Stimulated activated CD8-positive, alpha-beta memory T cell treated with anti-CD3 and anti-CD28 coated beads, Interleukin-7, amount 100 ng/mL, for 48 hours (primary cell): Measurements from ENCODE around the gene FGF18.
A peak's percentile ranks its signal among the peaks of the same experiment; 100 is the strongest.
"Not testable (repeated sequence)": the region's sequence is repeated elsewhere in the genome, so short reads cannot be mapped to it uniquely, and the experiment has no call there.

Experiments used
- DNase-seq, 2 donors: peaks; one replicate each; pipeline ENCODE4 v3.0.0-alpha.2; 2020; ENCODE audit warnings: low read depth in 1 of 2; ENCODE audit errors: extremely low read depth in 1 of 2

FGF18 gene

GRCh38 chr5:171398660-171399059 lies 20.8 kb upstream of the FGF18 start:
- DNase-seq = not testable (repeated sequence)

- DNase-seq = no peak
Observed at GRCh38 chr5:171400169-171400568, 19.3 kb upstream of the FGF18 start.

- no peak for DNase-seq
Observed at GRCh38 chr5:171401167-171401947, 18.1 kb upstream of the FGF18 start.

- not testable (repeated sequence) for DNase-seq
Observed at GRCh38 chr5:171402751-171403150, 16.7 kb upstream of the FGF18 start.

GRCh38 chr5:171405615-171406014 lies 13.8 kb upstream of the FGF18 start:
- DNase-seq = no peak

- no peak for DNase-seq
Observed at GRCh38 chr5:171407234-171407633, 12.2 kb upstream of the FGF18 start.

DNA sequence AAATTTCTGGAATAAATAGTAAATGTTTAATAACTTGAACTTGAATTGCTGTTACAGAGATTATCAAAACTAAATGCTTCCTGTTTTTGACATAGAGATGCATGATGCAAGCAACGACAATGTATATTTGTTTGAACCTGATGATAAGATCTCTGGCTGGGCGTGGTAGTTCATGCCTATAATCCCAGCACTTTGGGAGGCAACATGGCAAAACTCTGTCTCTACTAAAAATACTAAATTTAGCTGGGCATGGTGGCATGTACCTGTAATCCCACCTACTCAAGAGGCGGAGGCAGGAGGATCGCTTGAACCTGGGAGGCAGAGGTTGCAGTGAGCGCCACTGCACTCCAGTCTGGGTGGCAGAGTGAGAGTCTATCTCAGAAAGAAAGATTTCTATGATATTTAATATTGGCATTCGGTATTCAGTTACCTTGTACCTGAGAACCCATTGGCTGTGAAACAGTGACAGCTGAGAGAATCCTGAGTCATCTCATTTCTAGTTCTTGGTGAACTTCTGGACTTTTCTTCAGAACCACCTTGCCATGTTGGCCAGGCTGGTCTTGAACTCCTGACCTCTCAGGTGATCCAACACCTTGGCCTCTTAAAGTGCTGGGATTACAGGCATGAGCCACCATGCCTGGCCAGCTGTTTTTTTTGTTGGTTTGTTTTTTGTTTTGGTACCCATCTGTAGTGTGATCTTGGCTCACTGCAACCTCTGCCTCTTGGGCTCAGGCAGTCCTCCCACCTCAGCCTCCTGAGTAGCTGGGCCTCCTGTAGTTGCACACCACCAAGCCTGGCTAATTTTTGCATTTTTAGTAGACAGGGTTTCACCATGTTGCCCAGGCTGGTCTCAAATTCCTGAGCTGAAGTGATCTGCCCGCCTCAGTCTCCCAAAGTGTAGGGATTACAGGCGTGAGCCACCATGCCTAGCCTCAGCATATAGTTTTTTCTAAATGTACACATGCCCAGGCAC lies 10.0 kb upstream of the FGF18 start:
- no peak for DNase-seq

DNA sequence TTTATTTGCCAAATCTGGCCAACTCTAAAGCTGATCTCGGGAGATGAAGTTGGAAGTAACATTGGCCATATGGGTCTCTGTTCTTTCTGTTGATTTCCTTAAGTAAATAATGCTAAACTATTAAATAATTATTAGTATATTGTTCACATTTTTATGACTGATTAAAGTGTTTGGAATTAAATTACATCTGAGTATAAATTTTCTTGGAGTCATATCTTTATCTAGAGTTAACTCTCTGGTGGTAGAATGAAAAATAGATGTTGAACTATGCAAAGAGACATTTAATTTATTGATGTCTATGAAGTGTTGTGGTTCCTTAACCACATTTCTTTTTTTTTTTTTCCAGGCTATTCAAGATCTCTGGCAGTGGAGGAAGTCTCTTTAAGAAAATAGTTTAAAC lies 9.3 kb upstream of the FGF18 start:
- DNase-seq = no peak

DNA sequence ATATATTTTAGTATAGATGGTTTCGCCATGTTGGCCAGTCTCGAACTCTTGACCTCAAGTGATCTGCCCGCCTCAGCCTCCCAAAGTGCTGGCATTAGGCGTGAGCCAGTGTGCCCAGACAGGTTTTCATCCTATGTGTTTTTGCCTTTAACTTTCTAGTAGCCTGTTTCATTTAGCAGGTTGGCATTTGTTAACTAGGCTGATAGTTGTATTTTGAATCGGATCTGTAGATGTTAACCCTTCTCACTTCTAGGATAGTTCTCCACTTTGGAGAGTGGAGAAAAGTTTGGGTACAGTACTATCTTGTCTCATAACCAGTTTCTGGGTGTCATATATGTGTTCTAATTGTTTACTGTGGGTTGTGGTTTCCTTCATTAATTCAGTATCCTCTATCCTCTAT lies 7.3 kb upstream of the FGF18 start:
- DNase-seq = no peak

DNA sequence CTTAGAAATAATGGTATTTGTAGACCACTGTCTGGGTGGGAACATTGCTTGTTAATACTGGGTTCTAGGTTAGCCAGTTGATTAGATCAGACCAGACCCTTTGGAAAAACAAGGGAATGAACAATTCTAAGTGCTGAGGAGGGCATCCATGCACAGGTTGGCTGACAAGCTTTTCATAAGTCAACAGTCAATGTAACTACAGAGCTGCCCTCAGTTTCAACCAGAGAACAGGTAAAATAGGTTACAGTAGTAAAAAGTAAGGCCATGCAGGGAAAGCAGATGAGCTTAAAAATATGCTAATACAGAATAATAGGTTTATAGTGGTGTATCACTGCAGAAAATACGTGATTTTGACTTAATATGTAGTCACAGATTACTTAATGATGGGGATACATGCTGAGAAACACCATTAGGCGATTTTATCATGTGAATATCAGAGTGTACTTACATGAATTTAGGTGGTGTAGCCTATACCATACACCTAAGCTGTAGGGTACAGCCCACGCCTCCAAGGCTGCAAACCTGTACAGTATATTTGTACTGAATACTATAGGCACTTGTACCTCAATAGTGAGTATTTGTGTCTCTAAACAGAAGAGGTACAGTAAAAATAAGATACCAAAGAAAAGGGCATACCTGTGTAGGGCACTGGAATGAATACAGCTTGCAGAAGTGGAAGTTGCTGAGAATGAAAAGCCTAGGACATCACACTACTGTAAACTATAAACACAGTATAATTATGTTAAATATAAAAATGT lies 6.1 kb upstream of the FGF18 start:
- no peak for DNase-seq

DNA sequence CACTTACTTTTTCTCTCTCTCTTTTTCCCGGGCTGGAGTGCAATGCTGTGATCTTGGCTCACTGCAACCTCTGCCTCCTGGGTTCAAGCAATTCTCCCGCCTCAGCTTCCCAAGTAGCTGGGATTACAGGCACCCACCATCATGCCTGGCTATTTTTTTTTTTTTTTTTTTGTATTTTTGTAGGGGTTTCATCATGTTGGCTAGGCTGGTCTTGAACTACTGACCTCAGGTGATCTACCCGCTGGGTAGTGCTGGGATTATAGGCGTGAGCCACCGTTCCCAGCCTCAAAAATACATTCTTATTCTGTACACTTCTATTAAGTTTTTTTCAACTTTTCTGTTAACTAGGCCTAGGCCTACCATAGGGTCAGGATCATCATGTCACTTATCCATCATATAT lies 5.5 kb upstream of the FGF18 start:
- not testable (repeated sequence) for DNase-seq

GRCh38 chr5:171415115-171415730 lies 4.2 kb upstream of the FGF18 start:
- no peak for DNase-seq

DNA sequence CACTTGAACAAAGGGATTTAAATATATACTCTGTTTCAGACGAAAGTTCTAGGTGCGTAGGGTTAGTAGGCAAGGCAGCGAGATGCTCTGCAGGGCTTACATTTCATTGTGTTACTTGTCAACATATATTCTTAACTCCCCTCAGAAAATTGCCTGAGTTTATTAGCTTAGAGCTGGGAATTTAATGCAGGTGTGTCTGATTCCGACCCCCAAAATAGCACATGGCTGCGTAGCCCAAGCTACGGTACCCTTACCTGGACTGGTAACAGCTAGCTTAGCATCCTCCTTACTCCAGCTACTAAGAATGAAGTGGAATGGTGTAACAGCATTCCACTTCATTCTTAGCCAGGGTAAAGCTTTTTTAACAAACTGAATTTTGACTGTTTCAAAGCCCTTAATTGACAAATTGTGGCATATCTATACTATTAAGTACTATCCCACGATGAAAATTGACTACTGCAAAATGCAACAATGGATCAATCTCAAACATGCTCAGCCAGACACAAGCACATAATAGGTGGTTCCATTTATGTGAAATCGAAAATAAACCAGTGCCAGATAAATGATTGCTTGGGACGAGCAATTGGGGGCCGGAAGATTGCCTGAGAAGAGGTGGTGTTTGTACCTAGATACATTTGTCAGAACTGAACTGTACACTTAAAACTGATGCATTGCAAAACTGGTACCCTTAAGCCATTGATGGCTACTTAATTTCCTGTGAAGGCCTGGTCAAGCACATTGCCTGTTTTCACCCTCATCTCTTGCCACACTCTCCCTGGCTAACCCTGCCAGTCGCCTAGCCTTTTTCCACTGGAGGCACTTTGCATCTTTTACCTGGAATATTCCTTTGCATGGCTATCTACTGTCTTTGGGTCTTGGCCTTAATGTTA lies 3.0 kb upstream of the FGF18 start:
- no peak for DNase-seq

DNA sequence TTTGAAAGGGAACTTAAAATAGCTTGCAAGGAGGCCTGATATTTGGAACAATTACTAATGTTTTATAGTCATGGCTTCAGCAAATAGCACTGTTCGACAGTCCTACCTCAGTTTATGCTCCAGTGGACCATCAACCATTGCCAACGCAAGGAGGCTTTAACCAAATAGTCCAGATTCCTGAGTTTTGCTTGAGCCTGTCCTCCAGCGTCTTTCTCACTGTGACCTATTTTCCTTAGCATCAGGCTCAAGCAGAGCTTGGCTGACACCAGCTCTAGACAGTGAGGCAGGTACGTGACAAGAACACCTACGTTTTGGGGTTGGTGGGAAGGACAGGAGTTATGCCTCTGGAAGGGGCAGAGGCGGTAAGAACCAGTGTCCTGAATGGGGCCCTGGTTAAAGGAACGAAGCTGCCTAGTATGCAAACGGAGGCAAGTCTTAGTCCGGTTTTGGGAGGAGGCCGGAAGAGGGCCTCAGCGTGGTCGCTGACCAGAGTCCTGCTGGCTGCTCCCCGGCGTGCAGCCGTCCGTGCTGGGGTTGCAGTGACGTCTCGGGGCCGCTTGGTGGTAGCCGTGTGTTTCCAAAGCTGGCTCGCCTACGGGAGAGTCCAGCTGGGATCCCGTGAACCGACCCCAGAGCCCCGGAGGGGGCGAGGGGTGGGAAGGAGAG lies 998 bp upstream of the FGF18 start:
- peak in 1 of 2 donors; percentile 28 for DNase-seq

- DNase-seq = no peak
Observed at GRCh38 chr5:171419688-171420430, 412 bp downstream of the FGF18 start.

DNA sequence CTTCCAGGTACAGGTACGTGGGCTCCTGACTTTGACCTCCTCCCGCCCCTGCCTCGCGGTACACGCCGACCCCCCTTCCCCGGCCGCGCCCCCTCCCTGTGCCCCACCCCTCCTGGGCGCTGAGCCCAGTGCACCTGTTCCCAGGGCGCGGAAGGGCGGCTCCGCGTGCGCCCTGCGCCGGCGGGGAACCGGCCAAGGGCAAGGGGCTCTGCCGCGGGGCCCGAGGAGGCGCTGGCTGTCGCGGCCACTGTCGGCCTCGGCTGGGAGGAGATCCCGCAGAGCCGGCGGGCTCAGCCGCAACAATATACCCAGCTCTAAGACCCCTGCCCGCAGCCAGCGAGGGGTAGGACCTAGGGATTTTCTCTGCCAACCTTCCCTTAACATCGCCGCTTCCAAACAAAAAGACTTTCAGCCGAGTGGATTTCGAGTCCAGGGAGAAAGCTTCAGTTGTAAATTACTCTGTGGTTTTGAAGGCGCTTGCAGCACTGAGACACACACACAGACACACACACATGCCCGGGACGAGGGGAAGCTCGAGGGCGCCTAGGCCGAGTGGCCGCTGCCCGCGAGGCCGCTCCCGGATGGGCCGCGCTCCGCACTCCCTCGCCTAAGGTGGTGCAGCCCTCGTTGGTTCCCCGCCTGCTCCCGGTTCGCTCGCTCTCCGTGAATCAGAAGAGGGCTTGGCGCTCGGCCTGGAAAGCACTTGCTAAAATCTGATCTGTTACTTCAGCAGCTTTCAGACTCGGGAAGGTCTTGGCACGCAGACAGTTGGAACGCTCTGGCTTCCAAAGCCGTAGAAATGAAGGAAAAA lies 1.2 kb downstream of the FGF18 start:
- DNase-seq = no peak
